Liver (tissue), 9 donors: Measurements from ENCODE around the gene SAFB2. TPM values are rescaled to one million over a fixed set of nuclear protein-coding genes. Genes with fewer than 3 reads are reported as not detected.

ENCODE experiments used
- DNase-seq: peaks from one replicate; pipeline ENCODE4 v3.0.0-alpha.2; 2017; ENCODE audit warnings: low spot score
- H3K27ac ChIP-seq, 2 donors: one replicate each; pipeline ENCODE4 v1.7.0; 2013; ENCODE audit warnings: inconsistent platforms in 2 of 2, low read length in 2 of 2, control low read depth in 1 of 2, low read depth in 1 of 2, mild to moderate bottlenecking in 1 of 2
- H3K27me3 ChIP-seq, 4 donors: one replicate each; pipeline versions ENCODE4 v1.6.1 to v1.7.0; 2013; ENCODE audit warnings: low read length in 3 of 4, inconsistent platforms in 1 of 4, mild to moderate bottlenecking in 1 of 4, moderate library complexity in 1 of 4; ENCODE audit not compliant: control insufficient read depth in 4 of 4, insufficient read depth in 4 of 4
- H3K36me3 ChIP-seq, 4 donors: one replicate each; pipeline versions ENCODE4 v1.6.1 to v1.7.0; 2013; ENCODE audit warnings: low read length in 3 of 4, mild to moderate bottlenecking in 3 of 4, low read depth in 1 of 4, moderate library complexity in 1 of 4; ENCODE audit not compliant: control insufficient read depth in 4 of 4, insufficient read depth in 3 of 4
- H3K4me1 ChIP-seq, 4 donors: one replicate each; pipeline versions ENCODE4 v1.6.1 to v1.7.0; 2013; ENCODE audit warnings: low read length in 3 of 4, mild to moderate bottlenecking in 3 of 4, moderate library complexity in 1 of 4; ENCODE audit not compliant: control insufficient read depth in 4 of 4, insufficient read depth in 4 of 4
- H3K4me3 ChIP-seq, 3 donors: one replicate each; pipeline versions ENCODE4 v1.6.1 to v1.7.0; 2013; ENCODE audit warnings: low read length in 3 of 3, control low read depth in 1 of 3, low read depth in 1 of 3, mild to moderate bottlenecking in 1 of 3
- H3K9ac ChIP-seq, 2 donors: one replicate each; pipeline ENCODE4 v1.7.0; 2013; ENCODE audit warnings: low read length in 2 of 2, mild to moderate bottlenecking in 2 of 2, moderate library complexity in 2 of 2, control low read depth in 1 of 2, low read depth in 1 of 2
- H3K9me3 ChIP-seq, 4 donors: one replicate each; pipeline versions ENCODE4 v1.6.1 to v1.7.0; 2013; ENCODE audit warnings: low read length in 3 of 4; ENCODE audit not compliant: control insufficient read depth in 4 of 4
- EGR1 ChIP-seq, 2 donors: IDR thresholded peaks; 2 replicates each; pipeline ENCODE4 v1.6.1; 2016 to 2018; ENCODE audit warnings: antibody characterized with exemption in 2 of 2, low read depth in 2 of 2
- GABPA ChIP-seq, 2 donors: IDR thresholded peaks in 1 of 2; conservative IDR thresholded peaks in 1 of 2; 2 replicates each; pipeline ENCODE4 v1.6.1; 2016; ENCODE audit warnings: antibody characterized with exemption in 2 of 2, mild to moderate bottlenecking in 1 of 2, moderate library complexity in 1 of 2
- HNF4A ChIP-seq, 2 donors: conservative IDR thresholded peaks; 2 replicates each; pipeline ENCODE4 v1.6.1; 2016; ENCODE audit warnings: antibody characterized with exemption in 2 of 2, mild to moderate bottlenecking in 2 of 2
- HNF4G ChIP-seq: IDR thresholded peaks from 2 replicates; pipeline ENCODE4 v1.6.1; 2016; ENCODE audit warnings: antibody characterized with exemption
- NR2F2 ChIP-seq: IDR thresholded peaks from 2 replicates; pipeline ENCODE4 v1.6.1; 2016; ENCODE audit warnings: antibody characterized with exemption
- RAD21 ChIP-seq, 2 donors: IDR thresholded peaks; 2 replicates each; pipeline ENCODE4 v1.6.1; 2016; ENCODE audit warnings: antibody characterized with exemption in 2 of 2, mild to moderate bottlenecking in 2 of 2
- REST ChIP-seq: IDR thresholded peaks from 2 replicates; pipeline ENCODE4 v1.6.1; 2016; ENCODE audit warnings: antibody characterized with exemption, mild to moderate bottlenecking
- SP1 ChIP-seq: IDR thresholded peaks from 2 replicates; pipeline ENCODE4 v1.6.1; 2018; ENCODE audit warnings: antibody characterized with exemption, mild to moderate bottlenecking
- TAF1 ChIP-seq: conservative IDR thresholded peaks from 2 replicates; pipeline ENCODE4 v1.6.1; 2016; ENCODE audit warnings: antibody characterized with exemption, mild to moderate bottlenecking
- YY1 ChIP-seq: IDR thresholded peaks from 2 replicates; pipeline ENCODE4 v1.6.1; 2016; ENCODE audit warnings: antibody characterized with exemption, mild to moderate bottlenecking
- WGBS: extraction: QIAGEN DNeasy Blood & Tissue Kit; methylation state at CpG from one replicate; pipeline ENCODE4 v1.1.7; 2013; 5-methylcytosine and 5-hydroxymethylcytosine counted together
- polyA plus RNA-seq, 2 donors: library from polyadenylated mRNA; stranded (reverse) in 1 of 2; unstranded in 1 of 2; fragments of 200-250 nt in 1 of 2; fragments of >200 nt in 1 of 2; fragmentation: Nextera tagmentation in 1 of 2; extraction: Ambion mirVana in 1 of 2; gene quantifications; one replicate each; pipeline versions ENCODE4 v1.2.1 to v1.2.3, GENCODE V29; 2013 to 2015
- total RNA-seq, 2 donors: library from RNA; depleted of rRNA; stranded (reverse); fragments of >200 nt; gene quantifications; one replicate each; pipeline ENCODE4 v1.2.3, GENCODE V29; 2014
- TF ChIP-seq, protein P1 (sequence below): IDR thresholded peaks from 2 replicates; pipeline ENCODE4 v1.6.1; 2016; ENCODE audit warnings: antibody characterized with exemption
- TF ChIP-seq, protein P2 (sequence below): IDR thresholded peaks from 2 replicates; pipeline ENCODE4 v1.6.1; 2016; ENCODE audit warnings: antibody characterized with exemption
- donor health status: healthy.
- donor health status: healthy.
- donor health status: healthy.
- donor health status: healthy.
- donor health status: healthy.

SAFB2 gene
- total and polyA plus RNA-seq, 4 donors: 18.7 to 57.8 (median 28.5) TPM

GRCh38 chr19:5607318-5608275 lies 15.0 kb downstream of the SAFB2 start:
- Histone ChIP-seq H3K4me1 (no peaks in the 10 kb centered on the region), H3K9me3 (no peaks in the 10 kb centered on the region), H3K4me3 (no peak overlapping the region), H3K9ac (no peak overlapping the region), H3K27me3 (no peaks in the 10 kb centered on the region), H3K27ac (no peak overlapping the region), H3K36me3 (peaks cover 38 to 84% (median 74%) of the 10 kb centered on the region in 4 donors)
- 93% methylated on average over 16 of the region's 16 CpGs for WGBS
- no peak for DNase-seq
- TF ChIP-seq, protein P1, sequence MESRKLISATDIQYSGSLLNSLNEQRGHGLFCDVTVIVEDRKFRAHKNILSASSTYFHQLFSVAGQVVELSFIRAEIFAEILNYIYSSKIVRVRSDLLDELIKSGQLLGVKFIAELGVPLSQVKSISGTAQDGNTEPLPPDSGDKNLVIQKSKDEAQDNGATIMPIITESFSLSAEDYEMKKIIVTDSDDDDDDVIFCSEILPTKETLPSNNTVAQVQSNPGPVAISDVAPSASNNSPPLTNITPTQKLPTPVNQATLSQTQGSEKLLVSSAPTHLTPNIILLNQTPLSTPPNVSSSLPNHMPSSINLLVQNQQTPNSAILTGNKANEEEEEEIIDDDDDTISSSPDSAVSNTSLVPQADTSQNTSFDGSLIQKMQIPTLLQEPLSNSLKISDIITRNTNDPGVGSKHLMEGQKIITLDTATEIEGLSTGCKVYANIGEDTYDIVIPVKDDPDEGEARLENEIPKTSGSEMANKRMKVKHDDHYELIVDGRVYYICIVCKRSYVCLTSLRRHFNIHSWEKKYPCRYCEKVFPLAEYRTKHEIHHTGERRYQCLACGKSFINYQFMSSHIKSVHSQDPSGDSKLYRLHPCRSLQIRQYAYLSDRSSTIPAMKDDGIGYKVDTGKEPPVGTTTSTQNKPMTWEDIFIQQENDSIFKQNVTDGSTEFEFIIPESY: no peak
- TF ChIP-seq YY1: no peak
- TF ChIP-seq TAF1: no peak
- no peak for TF ChIP-seq REST

GRCh38 chr19:5605362-5605761 lies 17.2 kb downstream of the SAFB2 start:
- 94% methylated on average over 3 of the region's 3 CpGs for WGBS
- TF ChIP-seq GABPA (IDR thresholded peaks at IDR 0.05 in 1 of 2, conservative IDR thresholded peaks at IDR 0.05 in 1 of 2): no peak
- no peak for TF ChIP-seq SP1
- TF ChIP-seq RAD21 (IDR thresholded peaks at IDR 0.05): no peak
- TF ChIP-seq, protein P2, sequence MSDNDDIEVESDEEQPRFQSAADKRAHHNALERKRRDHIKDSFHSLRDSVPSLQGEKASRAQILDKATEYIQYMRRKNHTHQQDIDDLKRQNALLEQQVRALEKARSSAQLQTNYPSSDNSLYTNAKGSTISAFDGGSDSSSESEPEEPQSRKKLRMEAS: no peak
- no peak for TF ChIP-seq HNF4A (conservative IDR thresholded peaks at IDR 0.05)
- no peak for TF ChIP-seq HNF4G
- H3K27me3 ChIP-seq: no peaks in the 10 kb centered on the region
- no peaks in the 10 kb centered on the region for H3K9me3 ChIP-seq
- peaks cover 33 to 86% (median 74%) of the 10 kb centered on the region in 4 donors for H3K36me3 ChIP-seq
- no peak overlapping the region for H3K27ac ChIP-seq
- no peak overlapping the region for H3K4me3 ChIP-seq
- DNase-seq: no peak
- H3K9ac ChIP-seq: no peak overlapping the region
- H3K4me1 ChIP-seq: no peaks in the 10 kb centered on the region

- WGBS: 90% methylated on average over 5 of the region's 5 CpGs
- no peak overlapping the region for H3K27ac ChIP-seq
These were observed 18.9 kb downstream of the SAFB2 start for GRCh38 chr19:5603626-5604025.

More at GRCh38 chr19:5603626-5604025, 18.9 kb downstream of the SAFB2 start:
- DNase-seq: no peak
- Histone ChIP-seq H3K9ac (no peak overlapping the region), H3K36me3 (peaks cover 28 to 87% (median 79%) of the 10 kb centered on the region in 4 donors), H3K27me3 (no peaks in the 10 kb centered on the region), H3K4me1 (no peaks in the 10 kb centered on the region), H3K4me3 (no peak overlapping the region), H3K9me3 (no peaks in the 10 kb centered on the region)
- TF ChIP-seq HNF4G (no peak), NR2F2 (no peak), REST (no peak), HNF4A (conservative IDR thresholded peaks at IDR 0.05) (no peak), EGR1 (IDR thresholded peaks at IDR 0.05; ENCODE audit: low read depth in 2 of 2) (no peak), SP1 (no peak)
